Fibroblast of skin of right biceps (primary cell): Measurements from ENCODE around the gene MTCP1.
A peak's percentile ranks its signal among the peaks of the same experiment; 100 is the strongest.

Experiments used
- DNase-seq: peaks from one replicate; pipeline ENCODE4 v3.0.0-alpha.2; 2013

MTCP1 gene

GRCh38 chrX:155052738-155053498 lies 18.0 kb downstream of the MTCP1 start:
- DNase-seq: no peak

GRCh38 chrX:155048977-155049619 lies 21.8 kb downstream of the MTCP1 start:
- DNase-seq: peak; percentile 36

DNA sequence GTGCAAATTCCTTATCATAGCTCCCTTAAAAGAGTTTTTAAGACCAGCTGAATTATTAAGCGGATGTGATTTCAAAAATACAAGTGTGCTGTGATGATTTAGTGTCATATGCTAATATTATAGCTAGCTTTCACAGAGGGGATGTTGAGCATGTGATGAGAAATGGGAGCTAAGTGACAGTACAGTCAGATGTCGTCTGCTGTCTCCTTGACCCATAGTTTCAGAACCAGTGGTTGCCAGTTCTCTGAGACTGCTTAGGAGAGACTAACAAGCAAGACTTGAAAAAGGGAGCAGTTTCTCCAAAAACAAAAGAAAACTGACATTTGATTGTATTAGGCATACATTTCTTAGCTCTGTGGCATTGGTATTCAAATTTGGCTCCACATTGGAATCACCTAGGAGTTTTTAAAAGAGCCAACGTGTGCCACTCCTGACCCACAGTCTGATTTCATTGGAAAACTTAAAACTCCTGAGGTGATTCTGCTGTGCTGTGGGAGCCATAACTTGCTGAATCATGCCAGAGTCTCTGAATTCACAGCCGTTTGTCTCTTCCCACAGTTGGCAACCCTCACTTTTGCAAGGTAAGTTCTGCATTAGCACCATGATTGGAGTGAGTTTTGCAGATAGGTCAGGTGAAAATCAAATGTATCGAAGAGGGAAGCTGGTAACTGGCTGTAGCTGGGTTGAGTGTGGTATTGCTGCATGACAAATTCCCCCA lies 24.0 kb downstream of the MTCP1 start:
- no peak for DNase-seq

DNA sequence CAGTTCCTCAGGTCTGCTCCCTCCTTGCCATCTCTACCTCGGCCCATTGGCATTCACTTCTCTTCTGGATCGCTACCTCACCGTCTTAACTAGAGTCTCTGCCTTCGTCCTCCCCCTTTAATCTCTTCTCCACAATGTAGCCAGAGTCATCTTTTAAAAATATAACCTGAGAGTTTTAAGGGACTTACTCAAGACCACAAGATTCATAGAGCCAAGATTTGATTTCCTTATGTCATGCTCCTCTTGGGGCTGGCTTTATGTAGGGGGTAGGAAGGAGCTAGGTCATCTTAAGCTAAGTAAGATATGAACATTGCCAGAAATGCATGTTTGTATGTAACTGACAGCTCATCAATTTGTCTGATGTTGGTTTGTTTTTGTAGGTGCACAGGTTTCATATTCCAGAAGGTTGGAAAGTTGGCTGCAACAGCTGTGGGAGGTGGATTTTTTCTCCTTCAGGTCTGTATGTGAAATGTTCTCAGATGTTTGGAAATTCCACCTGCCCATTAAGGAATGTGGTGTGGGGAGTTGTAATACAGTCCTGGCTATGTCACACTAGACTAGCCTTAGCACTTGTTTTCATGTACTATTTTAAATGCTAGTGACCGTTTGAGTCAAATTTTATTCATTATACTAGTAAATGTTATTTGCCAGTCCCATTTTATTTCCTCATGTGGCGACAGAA lies 24.7 kb downstream of the MTCP1 start:
- DNase-seq: no peak

- no peak for DNase-seq
Measured at GRCh38 chrX:155035688-155036087, 35.2 kb downstream of the MTCP1 start.

GRCh38 chrX:155031657-155032056 lies 39.3 kb downstream of the MTCP1 start:
- no peak for DNase-seq

DNA sequence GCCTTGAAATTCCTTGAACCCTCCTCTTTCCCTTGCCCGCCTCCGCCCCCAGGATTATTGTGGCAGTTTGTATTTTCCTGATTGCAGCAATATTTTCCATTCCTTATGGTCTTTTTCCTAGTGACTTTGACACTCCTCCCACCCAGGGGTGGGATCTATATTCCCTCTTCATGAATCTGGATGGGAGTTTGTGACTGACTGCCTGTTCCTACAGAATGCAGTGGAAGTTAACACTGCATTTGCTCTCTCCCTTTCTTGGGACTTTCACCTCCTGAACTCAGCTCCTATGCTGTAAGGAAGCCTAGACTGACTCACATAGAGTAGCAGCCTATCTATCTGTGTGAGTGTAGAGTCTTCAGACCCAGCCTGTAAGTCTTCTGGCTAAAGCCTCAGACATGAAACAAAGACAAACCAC lies 42.1 kb downstream of the MTCP1 start:
- peak; percentile 25 for DNase-seq

- no peak for DNase-seq
Measured at GRCh38 chrX:155028129-155028528, 42.8 kb downstream of the MTCP1 start.

GRCh38 chrX:155027509-155028066 lies 43.3 kb downstream of the MTCP1 start:
- peak; percentile 71 for DNase-seq

DNA sequence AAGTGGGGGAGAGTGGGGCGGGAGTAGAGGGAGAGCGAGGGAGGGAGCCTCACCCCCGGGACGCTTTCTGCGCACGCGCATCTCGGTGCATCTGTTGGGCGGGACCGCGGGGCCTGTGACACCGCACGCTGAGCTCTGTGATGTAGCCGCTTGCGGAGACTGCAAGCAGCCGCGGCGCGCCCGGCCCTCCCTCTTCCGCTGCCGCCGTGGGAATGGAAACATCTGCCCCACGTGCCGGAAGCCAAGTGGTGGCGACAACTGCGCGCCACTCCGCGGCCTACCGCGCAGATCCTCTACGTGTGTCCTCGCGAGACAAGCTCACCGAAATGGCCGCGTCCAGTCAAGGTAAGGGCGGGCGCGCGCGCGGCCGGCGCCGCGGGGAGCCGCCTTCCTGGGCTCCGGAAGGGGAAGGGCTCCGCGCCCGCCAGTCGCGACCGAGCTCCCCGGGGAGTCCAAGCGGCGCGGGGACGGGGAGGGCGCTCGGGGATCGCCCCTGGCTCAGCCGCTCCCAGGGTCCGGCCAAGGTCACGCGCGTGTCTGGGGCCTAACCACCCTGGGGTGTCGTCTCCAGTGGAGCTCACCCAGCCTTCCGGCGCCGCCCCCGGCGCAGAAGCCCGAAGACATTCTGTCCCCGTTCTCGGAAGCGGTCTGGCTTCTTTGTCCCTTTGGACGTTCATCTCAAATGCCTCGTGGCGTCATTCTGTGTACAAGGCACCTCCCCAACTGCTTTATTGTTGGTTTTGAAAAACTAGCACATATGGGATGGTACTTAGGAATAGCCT lies 44.0 kb downstream of the MTCP1 start, which contains the start of gene FUNDC2:
FUNDC2 (plus strand) TSS at position 118 of the 782 bp plus-strand sequence; CDS start at position 213, 95 bp downstream.
- peak; percentile 92 for DNase-seq

- DNase-seq: no peak
Measured at GRCh38 chrX:155026420-155026726, 44.6 kb downstream of the MTCP1 start.

- DNase-seq: no peak
Measured at GRCh38 chrX:155023907-155024833, 46.8 kb downstream of the MTCP1 start.

GRCh38 chrX:155022585-155022984 lies 48.4 kb downstream of the MTCP1 start, which contains the start of gene F8:
TSS of gene F8 (minus strand) at chrX:155022723. CDS start at chrX:155022552, 171 bp downstream.
- DNase-seq: no peak

DNA sequence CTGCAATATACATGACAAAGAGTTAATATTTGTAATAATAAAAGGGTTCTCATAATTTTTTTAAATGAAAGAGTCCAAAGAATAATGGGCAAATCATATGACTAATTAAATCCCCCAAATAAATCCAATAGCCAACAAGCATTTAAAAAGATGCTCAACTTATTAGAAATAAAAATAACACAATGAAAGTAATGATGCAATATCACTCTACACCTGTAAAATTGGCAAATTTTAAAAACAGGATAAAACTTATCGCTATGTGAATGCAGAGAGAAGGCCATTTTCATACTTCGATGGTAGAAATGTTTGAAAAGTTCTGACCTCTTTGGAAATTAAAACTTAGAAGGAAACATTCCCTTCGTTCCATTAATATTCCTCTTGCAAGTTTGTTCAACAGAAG lies 50.3 kb downstream of the MTCP1 start:
- DNase-seq: no peak
